ENCODE measurements around the gene ATXN2. TPM values are rescaled to one million over a fixed set of nuclear protein-coding genes. Genes with fewer than 3 reads are reported as not detected.

ATXN2 gene
- total and polyA plus RNA-seq, 9 of the 15 experiments (the other 6 are each of a cell fraction or from before 2014, with no cell fraction given) = 16.8 to 67.8 (median 29.3) TPM

- TF ChIP-seq ZNF785 (CRISPR knock-in tag; IDR thresholded peaks at IDR 0.05) (no peak), LEF1 (IDR thresholded peaks at IDR 0.05) (no peak), KLF1 (tag; IDR thresholded peaks at IDR 0.05) (no peak), ZNF165 (CRISPR knock-in tag; IDR thresholded peaks at IDR 0.05; ENCODE audit: borderline replicate concordance) (no peak), ELF2 (CRISPR knock-in tag; IDR thresholded peaks at IDR 0.05) (no peak), ARID3B (CRISPR knock-in tag; IDR thresholded peaks at IDR 0.05; ENCODE audit: borderline replicate concordance) (no peak), ZNF699 (CRISPR knock-in tag; IDR thresholded peaks at IDR 0.05; ENCODE audit: insufficient replicate concordance) (no peak), CBFB (CRISPR knock-in tag; IDR thresholded peaks at IDR 0.05) (no peak), ZNF174 (CRISPR knock-in tag; IDR thresholded peaks at IDR 0.05) (no peak)
Measured at GRCh38 chr12:111588010-111588409, 11.1 kb downstream of the ATXN2 start (continued).

GRCh38 chr12:111586986-111587385 lies 12.1 kb downstream of the ATXN2 start:
- no peak overlapping the region for H3K4me2 ChIP-seq (ENCODE audit: insufficient read depth, low read length)
- no peak for TF ChIP-seq ELF1 (tag; IDR thresholded peaks at IDR 0.05)
- TF ChIP-seq FOXK1 (CRISPR knock-in tag; IDR thresholded peaks at IDR 0.05; ENCODE audit: borderline replicate concordance) = no peak
- no peak for TF ChIP-seq CREB3L1 (IDR thresholded peaks at IDR 0.05; ENCODE audit: borderline replicate concordance, low read depth)
- no peak for TF ChIP-seq CCNT2 (IDR thresholded peaks at IDR 0.05; ENCODE audit: borderline replicate concordance, extremely low read depth, insufficient read length, low read depth, low read length)
- no peak for TF ChIP-seq SETDB1 (IDR thresholded peaks at IDR 0.05; ENCODE audit: low read length)
- no peak for TF ChIP-seq NR1H2 (CRISPR knock-in tag; IDR thresholded peaks at IDR 0.05)
- no peak for TF ChIP-seq NCOA4 (IDR thresholded peaks at IDR 0.05; ENCODE audit: partially characterized antibody)
- no peak for TF ChIP-seq ZNF444 (CRISPR knock-in tag; IDR thresholded peaks at IDR 0.05)
- in situ Hi-C loops (cut with MboI) (no loop called here), intact Hi-C loops (cut with micrococcal nuclease) (no loop called here)
- no peaks in the 10 kb centered on the region for H3K9me3 ChIP-seq (replicated peaks; ENCODE audit: control insufficient read depth, insufficient read depth, low read depth, low read length)
- CTCF ChIA-PET (ENCODE audit: low intra/inter-chr PET ratio) = no interaction called here
- H3K36me3 ChIP-seq (ENCODE audit: control insufficient read depth, insufficient read depth, low read length) = peaks cover 30% of the 10 kb centered on the region; the same call in 2 of the 3 replicates
- no peak for FAIRE-seq
- no peak for DNase-seq (ENCODE audit: extremely low read depth in 1 of 4, low spot score in 3 of 4)
- no peak overlapping the region for H3K9ac ChIP-seq (ENCODE audit: insufficient read depth in 1 of 2, low read depth in 2 of 2, low read length in 2 of 2)
- no peak for ATAC-seq
- POLR2A ChIA-PET = interaction anchor here (0.8 to 1.0 kb wide), 3 partner anchors 9 to 167 kb away, joined by 3 read pairs; no protein-coding TSS in a partner anchor
- H4K20me1 ChIP-seq (replicated peaks; ENCODE audit: control insufficient read depth, insufficient read depth, low read length) = no peaks in the 10 kb centered on the region
- no TSS peak for BruUV-seq (replicated peaks)
- H3K27me3 ChIP-seq (ENCODE audit: control insufficient read depth in 2 of 2, insufficient read depth in 2 of 2, low read length in 2 of 2) = no peaks in the 10 kb centered on the region
- peaks cover 8 to 21% of the 10 kb centered on the region in 2 experiments; a peak in 3 of 5 replicates for H3K4me1 ChIP-seq (replicated peaks in 1 of 2; ENCODE audit: control insufficient read depth in 2 of 2, insufficient read depth in 2 of 2, low read length in 2 of 2)
- H3K9me1 ChIP-seq (ENCODE audit: control insufficient read depth, insufficient read depth, low read length) = peaks cover 4% of the 10 kb centered on the region
- H3K4me3 ChIP-seq = no peak overlapping the region
- no peak overlapping the region for H3K27ac ChIP-seq (ENCODE audit: extremely low read depth, low read depth, low read length)
- peaks cover 96% of the 10 kb centered on the region for H3K79me2 ChIP-seq (ENCODE audit: control insufficient read depth, insufficient read depth, low read length)
- H2AFZ ChIP-seq (ENCODE audit: low read depth, low read length) = no peak overlapping the region
- 75% methylated on average over 4 of the region's 4 CpGs for WGBS (ENCODE audit: insufficient coverage, low coverage, missing lambda C conversion rate)

All from K562 (cell line).